IPS-15b (cell line): ENCODE measurements around the gene PTPN4.

Experiments used
- H3K27me3 ChIP-seq: one replicate; pipeline ENCODE4 v1.6.1; 2013; ENCODE audit warnings: low read length; ENCODE audit not compliant: control insufficient read depth, insufficient read depth
- H3K36me3 ChIP-seq: one replicate; pipeline ENCODE4 v1.6.1; 2013; ENCODE audit warnings: low read length; ENCODE audit not compliant: control insufficient read depth, insufficient read depth
- H3K4me1 ChIP-seq: one replicate; pipeline ENCODE4 v1.6.1; 2013; ENCODE audit warnings: mild to moderate bottlenecking, low read length; ENCODE audit not compliant: control insufficient read depth, insufficient read depth
- H3K4me3 ChIP-seq: one replicate; pipeline ENCODE4 v1.5.1; 2013; ENCODE audit warnings: low read depth, low read length
- H3K9ac ChIP-seq: one replicate; pipeline ENCODE4 v1.6.1; 2013; ENCODE audit warnings: low read depth, mild to moderate bottlenecking, low read length
- H3K9me3 ChIP-seq: one replicate; pipeline ENCODE4 v1.6.1; 2013; ENCODE audit warnings: mild to moderate bottlenecking, low read length; ENCODE audit not compliant: control insufficient read depth, insufficient read depth

PTPN4 gene

GRCh38 chr2:119888680-119889079, 129.0 kb downstream of the PTPN4 start:
- H3K4me3 ChIP-seq = no peak overlapping the region

GRCh38 chr2:119897736-119898395, 138.1 kb downstream of the PTPN4 start:
- Histone ChIP-seq H3K36me3 (peaks cover 10% of the 10 kb centered on the region), H3K9me3 (no peaks in the 10 kb centered on the region), H3K4me1 (peaks cover 6% of the 10 kb centered on the region), H3K27me3 (no peaks in the 10 kb centered on the region), H3K9ac (no peak overlapping the region), H3K4me3 (no peak overlapping the region)

More at GRCh38 chr2:119888680-119889079, 129.0 kb downstream of the PTPN4 start:
- Histone ChIP-seq H3K36me3 (peaks cover 8% of the 10 kb centered on the region), H3K27me3 (no peaks in the 10 kb centered on the region), H3K9ac (no peak overlapping the region), H3K4me1 (no peaks in the 10 kb centered on the region), H3K9me3 (no peaks in the 10 kb centered on the region)

GRCh38 chr2:119901013-119901412, 141.3 kb downstream of the PTPN4 start:
- H3K9ac ChIP-seq = no peak overlapping the region
- peaks cover 18% of the 10 kb centered on the region for H3K36me3 ChIP-seq
- no peaks in the 10 kb centered on the region for H3K9me3 ChIP-seq
- no peaks in the 10 kb centered on the region for H3K27me3 ChIP-seq
- H3K4me1 ChIP-seq = peaks cover 6% of the 10 kb centered on the region
- no peak overlapping the region for H3K4me3 ChIP-seq

GRCh38 chr2:119910566-119910965, 150.8 kb downstream of the PTPN4 start:
- no peak overlapping the region for H3K9ac ChIP-seq
- H3K9me3 ChIP-seq = no peaks in the 10 kb centered on the region
- no peaks in the 10 kb centered on the region for H3K4me1 ChIP-seq
- H3K27me3 ChIP-seq = no peaks in the 10 kb centered on the region
- no peak overlapping the region for H3K4me3 ChIP-seq
- H3K36me3 ChIP-seq = peaks cover 4% of the 10 kb centered on the region

- H3K4me1 ChIP-seq = no peaks in the 10 kb centered on the region
These were observed 154.5 kb downstream of the PTPN4 start for GRCh38 chr2:119914266-119914665.

GRCh38 chr2:119921825-119922224, 162.1 kb downstream of the PTPN4 start:
- Histone ChIP-seq H3K9me3 (no peaks in the 10 kb centered on the region), H3K9ac (no peak overlapping the region), H3K27me3 (no peaks in the 10 kb centered on the region), H3K4me1 (no peaks in the 10 kb centered on the region), H3K36me3 (no peaks in the 10 kb centered on the region), H3K4me3 (no peak overlapping the region)

More at GRCh38 chr2:119914266-119914665, 154.5 kb downstream of the PTPN4 start:
- Histone ChIP-seq H3K27me3 (no peaks in the 10 kb centered on the region), H3K4me3 (no peak overlapping the region), H3K9ac (no peak overlapping the region), H3K9me3 (no peaks in the 10 kb centered on the region), H3K36me3 (peaks cover 2% of the 10 kb centered on the region)

GRCh38 chr2:119922699-119923098, 163.0 kb downstream of the PTPN4 start:
- H3K27me3 ChIP-seq = no peaks in the 10 kb centered on the region
- no peaks in the 10 kb centered on the region for H3K36me3 ChIP-seq
- no peak overlapping the region for H3K4me3 ChIP-seq
- H3K4me1 ChIP-seq = no peaks in the 10 kb centered on the region
- no peaks in the 10 kb centered on the region for H3K9me3 ChIP-seq
- H3K9ac ChIP-seq = no peak overlapping the region

GRCh38 chr2:119929537-119929936, 169.8 kb downstream of the PTPN4 start:
- H3K4me1 ChIP-seq = no peaks in the 10 kb centered on the region
- H3K4me3 ChIP-seq = no peak overlapping the region
- H3K36me3 ChIP-seq = no peaks in the 10 kb centered on the region
- H3K27me3 ChIP-seq = no peaks in the 10 kb centered on the region
- H3K9me3 ChIP-seq = no peaks in the 10 kb centered on the region
- no peak overlapping the region for H3K9ac ChIP-seq

GRCh38 chr2:119932809-119933208, 173.1 kb downstream of the PTPN4 start:
- Histone ChIP-seq H3K27me3 (no peaks in the 10 kb centered on the region), H3K9ac (no peak overlapping the region), H3K36me3 (peaks cover 4% of the 10 kb centered on the region), H3K4me3 (no peak overlapping the region), H3K4me1 (no peaks in the 10 kb centered on the region), H3K9me3 (no peaks in the 10 kb centered on the region)

- H3K36me3 ChIP-seq = peaks cover 4% of the 10 kb centered on the region
- H3K4me3 ChIP-seq = no peak overlapping the region
- H3K4me1 ChIP-seq = no peaks in the 10 kb centered on the region
- no peaks in the 10 kb centered on the region for H3K27me3 ChIP-seq
- H3K9ac ChIP-seq = no peak overlapping the region
- no peaks in the 10 kb centered on the region for H3K9me3 ChIP-seq
These were observed 174.6 kb downstream of the PTPN4 start for GRCh38 chr2:119934319-119934718.

GRCh38 chr2:119937680-119938079, 178.0 kb downstream of the PTPN4 start:
- H3K9me3 ChIP-seq = no peaks in the 10 kb centered on the region
- peaks cover 4% of the 10 kb centered on the region for H3K36me3 ChIP-seq
- no peak overlapping the region for H3K9ac ChIP-seq
- no peaks in the 10 kb centered on the region for H3K4me1 ChIP-seq
- no peaks in the 10 kb centered on the region for H3K27me3 ChIP-seq
- H3K4me3 ChIP-seq = no peak overlapping the region

- no peaks in the 10 kb centered on the region for H3K4me1 ChIP-seq
- H3K9me3 ChIP-seq = no peaks in the 10 kb centered on the region
- peaks cover 4% of the 10 kb centered on the region for H3K36me3 ChIP-seq
- H3K9ac ChIP-seq = no peak overlapping the region
- H3K27me3 ChIP-seq = no peaks in the 10 kb centered on the region
- H3K4me3 ChIP-seq = no peak overlapping the region
These were observed 180.2 kb downstream of the PTPN4 start for GRCh38 chr2:119939915-119940314.
